ELF-1 (cell line): ENCODE results near the gene FZD2.

Experiments
- DNase-seq: peaks from one replicate; pipeline ENCODE4 v3.0.0-alpha.2; 2016; ENCODE audit warnings: low read depth, low spot score

Gene FZD2

DNA sequence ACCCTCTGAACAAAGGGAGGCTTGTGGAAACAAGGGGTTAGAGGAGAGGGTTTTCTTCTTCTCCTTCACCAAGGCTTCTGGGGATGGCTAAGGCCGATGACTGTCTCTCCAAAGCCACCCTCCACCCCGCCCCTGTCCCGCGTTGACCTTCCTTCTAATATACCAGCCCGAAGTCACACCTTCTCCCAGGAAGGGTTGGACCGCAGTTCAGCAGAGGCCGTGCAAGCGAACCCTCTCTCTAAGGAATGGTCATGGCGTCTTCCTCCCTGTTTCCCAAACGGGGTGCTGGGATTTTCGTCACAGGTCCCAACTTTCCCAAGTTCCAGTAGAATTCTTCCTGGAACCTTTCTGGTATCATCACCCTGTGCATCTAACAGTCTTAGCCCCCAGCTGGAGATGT lies 49.4 kb downstream of the FZD2 start:
- DNase-seq: no peak

- DNase-seq: peak; percentile 68
Measured at GRCh38 chr17:44607836-44608690, 50.8 kb downstream of the FZD2 start.

DNA sequence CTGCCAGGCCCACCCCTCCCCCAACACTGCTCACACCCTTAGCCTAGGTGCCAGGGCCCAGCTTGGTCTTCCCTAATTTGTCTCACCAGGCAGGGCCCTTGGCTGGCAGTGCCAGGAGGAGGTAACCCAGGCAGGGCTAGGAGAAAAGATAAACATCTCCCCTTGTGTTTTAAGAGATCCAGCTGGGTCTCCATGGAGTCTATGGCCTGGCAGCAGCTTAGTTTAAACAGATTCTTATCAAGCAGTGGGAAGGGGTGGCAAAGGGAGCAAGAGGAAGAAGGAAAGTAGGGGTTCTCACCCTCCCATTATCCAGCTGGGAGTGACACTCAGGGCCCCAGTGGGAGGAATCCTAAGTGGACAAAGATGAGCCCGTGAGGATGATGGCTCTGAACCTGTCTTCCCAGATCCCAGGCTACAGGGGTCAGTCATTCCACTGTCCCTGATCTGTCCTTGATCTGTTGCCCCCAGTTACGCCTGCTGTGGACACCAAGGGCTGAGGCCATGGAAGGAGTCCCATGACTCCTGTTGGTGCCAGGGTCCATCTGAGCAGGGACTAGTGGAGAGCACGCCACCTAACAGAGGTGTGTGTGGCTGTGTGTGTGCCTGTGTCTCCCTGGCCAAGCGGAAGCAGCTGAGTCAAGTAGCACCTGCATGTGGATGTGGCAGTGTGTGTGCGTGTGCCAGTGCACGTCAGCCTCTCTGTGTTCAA lies 51.6 kb downstream of the FZD2 start:
- DNase-seq: no peak

GRCh38 chr17:44610331-44610730 lies 53.0 kb downstream of the FZD2 start:
- DNase-seq: peak; percentile 92
